SK-N-SH (cell line): ENCODE data around the gene MYLK. TPM values are rescaled to one million over a fixed set of nuclear protein-coding genes. Genes with fewer than 3 reads are reported as not detected.
"Not testable (repeated sequence)": the region's sequence is repeated elsewhere in the genome, so short reads cannot be mapped to it uniquely, and the experiment has no call there.

ENCODE experiments used
- CTCF ChIA-PET: fragments of 300-600, 350-600 bp; formaldehyde crosslinking; extraction: SDS; loops from one replicate; lab custom pipeline; 2021; lab: Yijun Ruan, JAX
- POLR2A ChIA-PET: fragments of 350-600 bp; sonication (Branson Sonifier 250); formaldehyde crosslinking; extraction: SDS; loops from one replicate; lab custom pipeline; 2020; ENCODE audit warnings: antibody characterized with exemption, inconsistent platforms; lab: Yijun Ruan, JAX
- DNase-seq: peaks from one replicate; pipeline ENCODE4 v3.0.0; 2012
- H2AFZ ChIP-seq: fragments of 200-600 bp; sonication (generic); 2 replicates; pipeline ENCODE4 v1.8.1; 2016; ENCODE audit warnings: antibody characterized with exemption, mild to moderate bottlenecking, low read depth
- H3F3A ChIP-seq: fragments of 200-600 bp; sonication (generic); replicated peaks from 2 replicates; pipeline ENCODE3; 2016; ENCODE audit warnings: antibody characterized with exemption, mild to moderate bottlenecking; ENCODE audit not compliant: insufficient read depth
- H3K27ac ChIP-seq, 2 experiments: fragments of 200-500 bp in 1 of 2; fragments of 200-600 bp in 1 of 2; sonication (Bioruptor generic) in 1 of 2; sonication (generic), shearing (Covaris generic) in 1 of 2; 2 replicates each; pipeline versions ENCODE4 v1.5.1 to v1.6.1; 2014 to 2016; ENCODE audit warnings: low read depth in 2 of 2, inconsistent platforms in 1 of 2, low read length in 1 of 2, mild to moderate bottlenecking in 1 of 2, mixed read lengths in 1 of 2
- H3K27me3 ChIP-seq: fragments of 200-600 bp; sonication (generic), shearing (Covaris generic); 2 replicates; pipeline ENCODE4 v1.6.1; 2016; ENCODE audit warnings: mixed run types; ENCODE audit not compliant: insufficient read depth
- H3K36me3 ChIP-seq, 2 experiments: fragments of 200-500 bp in 1 of 2; fragments of 200-600 bp in 1 of 2; sonication (Bioruptor generic) in 1 of 2; sonication (generic) in 1 of 2; replicated peaks in 1 of 2; 2 replicates each; pipeline versions ENCODE3 to v1.5.1; 2014 to 2016; ENCODE audit warnings: low read length in 1 of 2, mild to moderate bottlenecking in 1 of 2; ENCODE audit not compliant: insufficient read depth in 2 of 2, control insufficient read depth in 1 of 2
- H3K4me1 ChIP-seq, 2 experiments: fragments of 200-500 bp in 1 of 2; fragments of 200-600 bp in 1 of 2; sonication (Bioruptor generic) in 1 of 2; sonication (generic), shearing (Covaris generic) in 1 of 2; 2 replicates each; pipeline versions ENCODE4 v1.5.1 to v1.6.1; 2014 to 2016; ENCODE audit warnings: low read depth in 1 of 2, low read length in 1 of 2, mixed run types in 1 of 2; ENCODE audit not compliant: insufficient read depth in 2 of 2, control insufficient read depth in 1 of 2
- H3K4me2 ChIP-seq: fragments of 200-600 bp; sonication (generic), shearing (Covaris generic); 2 replicates; pipeline ENCODE4 v1.6.1; 2017; ENCODE audit warnings: mixed run types
- H3K4me3 ChIP-seq, 2 experiments: fragments of 200-500 bp in 1 of 2; fragments of 200-600 bp in 1 of 2; sonication (Bioruptor generic) in 1 of 2; sonication (generic), shearing (Covaris generic) in 1 of 2; 2 replicates each; pipeline versions ENCODE4 v1.5.1 to v1.8.1; 2014 to 2016; ENCODE audit warnings: low read depth in 2 of 2, inconsistent platforms in 1 of 2, low read length in 1 of 2, mild to moderate bottlenecking in 1 of 2, mixed read lengths in 1 of 2, moderate library complexity in 1 of 2
- H3K79me2 ChIP-seq: fragments of 200-600 bp; sonication (generic); 2 replicates; pipeline ENCODE4 v1.8.1; 2017; ENCODE audit warnings: mild to moderate bottlenecking; ENCODE audit not compliant: insufficient read depth
- H3K9ac ChIP-seq: fragments of 200-600 bp; sonication (generic); 2 replicates; pipeline ENCODE4 v1.6.1; 2017; ENCODE audit warnings: mixed run types
- H3K9me2 ChIP-seq: fragments of 200-600 bp; sonication (generic); 2 replicates; pipeline ENCODE4 v1.6.1; 2017; ENCODE audit warnings: mixed run types
- H3K9me3 ChIP-seq: fragments of 200-600 bp; sonication (generic); 2 replicates; pipeline ENCODE4 v1.6.1; 2017; ENCODE audit warnings: mixed run types, mild to moderate bottlenecking, moderate library complexity
- H4K20me1 ChIP-seq: fragments of 200-600 bp; sonication (generic); 2 replicates; pipeline ENCODE4 v1.6.1; 2017; ENCODE audit warnings: mild to moderate bottlenecking, mixed run types; ENCODE audit not compliant: insufficient read depth
- EZH2phosphoT487 ChIP-seq: fragments of 200-600 bp; sonication (generic); IDR thresholded peaks from 2 replicates; pipeline ENCODE4 v1.6.1; 2017; ENCODE audit warnings: low read depth, mixed run types, mild to moderate bottlenecking, antibody characterized with exemption, moderate library complexity, borderline replicate concordance
- FOSL2 ChIP-seq: IDR thresholded peaks from 2 replicates; pipeline ENCODE4 v1.4.0; 2012; ENCODE audit warnings: low read depth, mild to moderate bottlenecking, moderate library complexity, borderline replicate concordance
- MEF2A ChIP-seq: IDR thresholded peaks from 2 replicates; pipeline ENCODE4 v1.4.0; 2012; ENCODE audit warnings: low read depth, borderline replicate concordance
- MXI1 ChIP-seq: IDR thresholded peaks from 2 replicates; pipeline ENCODE4 v1.6.1; 2012; ENCODE audit warnings: mild to moderate bottlenecking, low read depth, low read length, improper control_type of control experiment
- RAD21 ChIP-seq: IDR thresholded peaks from 2 replicates; pipeline ENCODE4 v1.6.1; 2012; ENCODE audit warnings: mild to moderate bottlenecking, low read length
- TAF1 ChIP-seq: IDR thresholded peaks from 2 replicates; pipeline ENCODE4 v1.6.1; 2012; ENCODE audit warnings: low read depth, mild to moderate bottlenecking, low read length, moderate library complexity, borderline replicate concordance
- USF1 ChIP-seq: IDR thresholded peaks from 2 replicates; pipeline ENCODE4 v1.4.0; 2012; ENCODE audit warnings: low read depth, borderline replicate concordance
- USF2 ChIP-seq: fragments of 150-350 bp; IDR thresholded peaks from 2 replicates; pipeline ENCODE4 v1.6.1; 2017; ENCODE audit warnings: antibody characterized with exemption, low read length, low read depth, borderline replicate concordance
- WGBS: methylation state at CpG from one replicate; pipeline ENCODE4 v1.1.6; 2017; ENCODE audit warnings: low lambda C conversion rate; 5-methylcytosine and 5-hydroxymethylcytosine counted together
- polyA plus RNA-seq, 3 experiments: library from polyadenylated mRNA; depleted of rRNA; stranded (reverse); fragments of >200 nt; gene quantifications; 2 replicates each; pipeline ENCODE4 v1.2.3, GENCODE V29; 2012
- TF ChIP-seq, protein P1 (sequence below): fragments of 150-350 bp; IDR thresholded peaks from 2 replicates; pipeline ENCODE4 v1.6.1; 2016; ENCODE audit warnings: mild to moderate bottlenecking, low read depth, low read length

Gene MYLK
- polyA plus RNA-seq, 1 of the 3 experiments (the other 2 are of a cell fraction) = 272 TPM

DNA sequence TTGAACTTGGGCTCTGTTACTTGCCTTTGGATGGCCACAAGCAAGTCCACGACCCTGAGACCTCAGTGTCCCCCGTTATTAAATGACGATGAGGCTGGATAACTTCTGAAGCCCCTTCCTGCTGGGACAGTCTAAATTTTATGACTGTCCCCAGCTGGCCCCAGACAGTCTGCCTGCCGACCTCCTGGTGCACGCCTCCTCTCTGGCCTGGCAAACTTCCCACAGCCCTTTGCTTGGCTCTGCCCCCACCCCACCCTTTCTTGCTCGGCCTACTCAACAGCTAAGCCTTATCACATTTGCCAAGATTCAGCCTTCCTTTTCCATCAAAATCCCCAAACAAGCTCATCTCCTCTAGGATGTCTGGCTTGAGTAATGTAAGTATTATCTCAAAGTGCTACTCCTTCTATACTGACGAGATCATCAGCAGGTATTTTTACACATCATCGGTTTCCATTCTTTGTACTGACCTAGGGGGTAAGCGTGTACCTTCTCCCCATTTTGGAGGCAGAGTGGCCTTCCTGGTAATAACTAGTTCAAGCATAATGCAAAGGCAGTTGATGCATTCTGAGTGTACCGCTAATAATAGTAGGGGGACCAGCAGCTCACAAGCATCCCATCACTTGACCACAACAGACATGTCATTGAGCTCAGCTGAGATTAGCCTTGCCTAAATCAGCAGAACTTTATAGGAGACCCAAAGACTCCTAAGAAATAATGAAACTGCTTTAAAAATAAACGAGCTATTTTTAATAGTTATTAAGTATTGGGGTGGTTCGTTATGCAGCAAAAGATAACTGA is 178.4 kb downstream of the MYLK start:
- Histone ChIP-seq H3K9me3 (no peaks in the 10 kb centered on the region), H3K27ac (no peak overlapping the region; a peak in 1 of 4 replicates), H4K20me1 (no peaks in the 10 kb centered on the region), H3K36me3 (peaks cover 50 to 64% of the 10 kb centered on the region in 2 experiments), H3K4me1 (peaks cover 8 to 18% of the 10 kb centered on the region in 2 experiments; a peak in 2 of 4 replicates), H3K9ac (no peak overlapping the region), H3F3A (no peaks in the 10 kb centered on the region), H3K4me3 (no peak overlapping the region), H2AFZ (no peak overlapping the region), H3K9me2 (no peaks in the 10 kb centered on the region), H3K79me2 (peaks cover 11% of the 10 kb centered on the region; the same call in 1 of the 2 replicates), H3K27me3 (no peaks in the 10 kb centered on the region), H3K4me2 (no peak overlapping the region)
- CTCF ChIA-PET = interaction anchor here (0.8 to 7.5 kb wide), 5 partner anchors 18 to 56 kb away, joined by 3 to 129 read pairs (median 38); no protein-coding TSS in a partner anchor
- POLR2A ChIA-PET = no interaction called here
- WGBS = 75% methylated on average over 10 of the region's 12 CpGs
- DNase-seq = no peak
- TF ChIP-seq RAD21 (no peak), USF1 (no peak), MXI1 (no peak), MEF2A (no peak), TAF1 (no peak), EZH2phosphoT487 (no peak), USF2 (no peak), FOSL2 (no peak)
- TF ChIP-seq, protein P1, sequence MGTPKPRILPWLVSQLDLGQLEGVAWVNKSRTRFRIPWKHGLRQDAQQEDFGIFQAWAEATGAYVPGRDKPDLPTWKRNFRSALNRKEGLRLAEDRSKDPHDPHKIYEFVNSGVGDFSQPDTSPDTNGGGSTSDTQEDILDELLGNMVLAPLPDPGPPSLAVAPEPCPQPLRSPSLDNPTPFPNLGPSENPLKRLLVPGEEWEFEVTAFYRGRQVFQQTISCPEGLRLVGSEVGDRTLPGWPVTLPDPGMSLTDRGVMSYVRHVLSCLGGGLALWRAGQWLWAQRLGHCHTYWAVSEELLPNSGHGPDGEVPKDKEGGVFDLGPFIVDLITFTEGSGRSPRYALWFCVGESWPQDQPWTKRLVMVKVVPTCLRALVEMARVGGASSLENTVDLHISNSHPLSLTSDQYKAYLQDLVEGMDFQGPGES = no peak

GRCh38 chr3:123703663-123704062 is 180.5 kb downstream of the MYLK start:
- Histone ChIP-seq H3K4me1 (peaks cover 8 to 18% of the 10 kb centered on the region in 2 experiments; a peak in 2 of 4 replicates), H3K27ac (peak overlapping the region in 1 of 2 experiments; percentile 22; a peak in 2 of 4 replicates), H3K36me3 (peaks cover 43 to 68% of the 10 kb centered on the region in 2 experiments)
- H3K9me3 ChIP-seq, H3F3A ChIP-seq, H4K20me1 ChIP-seq, H3K27me3 ChIP-seq, H3K79me2 ChIP-seq, H3K4me2 ChIP-seq, H3K9me2 ChIP-seq, POLR2A ChIA-PET, H2AFZ ChIP-seq, H3K9ac ChIP-seq, H3K4me3 ChIP-seq, DNase-seq: not testable (repeated sequence)
- CTCF ChIA-PET = interaction anchor here (1.1 to 7.5 kb wide), 4 partner anchors 9 to 52 kb away, joined by 4 to 129 read pairs (median 22); no protein-coding TSS in a partner anchor
- no CpG with 5 or more reads among the region's 3 CpGs for WGBS
